K562 (cell line): Measurements from ENCODE around the gene CHCHD6. TPM values are rescaled to one million over a fixed set of nuclear protein-coding genes. Genes with fewer than 3 reads are reported as not detected.

Source experiments
- BRD9 ChIP-seq: fragments of 450-650 bp; IDR thresholded peaks from 2 replicates; pipeline ENCODE4 v1.6.1; 2018; ENCODE audit warnings: low read depth; ENCODE audit not compliant: partially characterized antibody
- CTBP1 ChIP-seq: fragments of 450-650 bp; IDR thresholded peaks from 2 replicates; pipeline ENCODE4 v1.6.1; 2016; ENCODE audit warnings: borderline replicate concordance
- GABPB2 ChIP-seq: fragments of 250-450 bp; sonication (Bioruptor Pico); conservative IDR thresholded peaks from 2 replicates; pipeline ENCODE4 v1.5.1; 2021; ENCODE audit warnings: mild to moderate bottlenecking
- HDAC2 ChIP-seq: fragments of 450-650 bp; IDR thresholded peaks from 2 replicates; pipeline ENCODE4 v1.6.1; 2016; ENCODE audit warnings: mild to moderate bottlenecking
- HMG20A ChIP-seq: fragments of 450-650 bp; formaldehyde crosslinking; conservative IDR thresholded peaks from 2 replicates; pipeline ENCODE4 v1.4.0; 2020; ENCODE audit warnings: mild to moderate bottlenecking, mixed read lengths
- NFRKB ChIP-seq: fragments of 450-650 bp; IDR thresholded peaks from 2 replicates; pipeline ENCODE4 v1.6.1; 2016; ENCODE audit warnings: low read depth
- RBBP5 ChIP-seq: fragments of 200-600 bp; sonication (generic); IDR thresholded peaks from 2 replicates; pipeline ENCODE4 v1.6.1; 2012; ENCODE audit warnings: borderline replicate concordance, mild to moderate bottlenecking, low read length, control low read depth, inconsistent platforms; ENCODE audit not compliant: insufficient read depth, poor library complexity, severe bottlenecking
- RFX7 ChIP-seq: fragments of 250-450 bp; sonication (Bioruptor Pico); IDR thresholded peaks from 2 replicates; pipeline ENCODE4 v1.5.1; 2021; ENCODE audit warnings: mild to moderate bottlenecking
- SRSF9 ChIP-seq: fragments of 200-400 bp; formaldehyde crosslinking; IDR thresholded peaks from 2 replicates; pipeline ENCODE4 v1.6.1; 2017; ENCODE audit warnings: low read depth, low read length, borderline replicate concordance
- YBX1 ChIP-seq: fragments of 450-650 bp; IDR thresholded peaks from 2 replicates; pipeline ENCODE4 v1.7.1; 2016; ENCODE audit warnings: mild to moderate bottlenecking
- ZBED1 ChIP-seq: IDR thresholded peaks from 2 replicates; pipeline ENCODE4 v1.6.1; 2014
- ZFP1 ChIP-seq: fragments of 450-650 bp; formaldehyde crosslinking; IDR thresholded peaks from 2 replicates; pipeline ENCODE4 v1.4.0; 2020; ENCODE audit warnings: mild to moderate bottlenecking, mixed read lengths
- ZNF354B ChIP-seq: fragments of 250-450 bp; sonication (Bioruptor Pico); IDR thresholded peaks from 2 replicates; pipeline ENCODE4 v1.4.0; 2020
- ZNF507 ChIP-seq: conservative IDR thresholded peaks from 2 replicates; pipeline ENCODE4 v1.6.1; 2017; ENCODE audit warnings: missing genetic modification characterization, missing compliant biosample characterization
- ZNF79 ChIP-seq: fragments of 250-450 bp; sonication (Bioruptor Pico); IDR thresholded peaks from 2 replicates; pipeline ENCODE4 v1.4.0; 2020; ENCODE audit warnings: low read depth, mild to moderate bottlenecking, moderate library complexity
- polyA plus RNA-seq, 8 experiments: library from polyadenylated mRNA; depleted of rRNA in 4 of 8; stranded (reverse) in 5 of 8; unstranded in 3 of 8; fragments of >200 nt; fragmentation: Nextera tagmentation in 2 of 8; fragmentation: Illumina TruSeq in 1 of 8; extraction: Ambion mirVana in 2 of 8; extraction: Trizol in 1 of 8; gene quantifications; 2 replicates each; pipeline versions ENCODE4 v1.2.1 to v1.2.3, GENCODE V29; 2011 to 2014; ENCODE audit warnings: inconsistent platforms in 1 of 8, missing spikeins in 1 of 8
- total RNA-seq, 7 experiments: library from RNA; depleted of rRNA in 6 of 7; stranded (reverse); fragments of >200 nt in 6 of 7; fragmentation: Illumina TruSeq in 2 of 7; extraction: Trizol in 2 of 7; gene quantifications; 2 replicates each; pipeline versions ENCODE4 v1.2.1 to v1.2.3, GENCODE V29; 2011 to 2021; ENCODE audit warnings: low replicate concordance in 1 of 7
- TF ChIP-seq, protein P1 (sequence below): fragments of 450-650 bp; IDR thresholded peaks from 2 replicates; pipeline ENCODE4 v1.6.1; 2016; ENCODE audit warnings: antibody characterized with exemption
- TF ChIP-seq, protein P2 (sequence below): fragments of 450-650 bp; IDR thresholded peaks from 2 replicates; pipeline ENCODE4 v1.6.1; 2016; ENCODE audit warnings: mild to moderate bottlenecking
- TF ChIP-seq, protein P3 (sequence below), 2 experiments: fragments of 450-650 bp; conservative IDR thresholded peaks; 2 replicates each; pipeline ENCODE4 v1.6.1; 2017; ENCODE audit warnings: mild to moderate bottlenecking in 2 of 2, moderate library complexity in 2 of 2
- TF ChIP-seq, protein P4 (sequence below), 2 experiments: fragments of 450-650 bp; IDR thresholded peaks; 2 replicates each; pipeline ENCODE4 v1.6.1; 2018; ENCODE audit warnings: mild to moderate bottlenecking in 2 of 2, low read depth in 1 of 2; ENCODE audit not compliant: partially characterized antibody in 2 of 2

Gene CHCHD6
- total and polyA plus RNA-seq, 9 of the 15 experiments (the other 6 are each of a cell fraction or from before 2014, with no cell fraction given): 4.6 to 18.6 (median 10.9) TPM

DNA sequence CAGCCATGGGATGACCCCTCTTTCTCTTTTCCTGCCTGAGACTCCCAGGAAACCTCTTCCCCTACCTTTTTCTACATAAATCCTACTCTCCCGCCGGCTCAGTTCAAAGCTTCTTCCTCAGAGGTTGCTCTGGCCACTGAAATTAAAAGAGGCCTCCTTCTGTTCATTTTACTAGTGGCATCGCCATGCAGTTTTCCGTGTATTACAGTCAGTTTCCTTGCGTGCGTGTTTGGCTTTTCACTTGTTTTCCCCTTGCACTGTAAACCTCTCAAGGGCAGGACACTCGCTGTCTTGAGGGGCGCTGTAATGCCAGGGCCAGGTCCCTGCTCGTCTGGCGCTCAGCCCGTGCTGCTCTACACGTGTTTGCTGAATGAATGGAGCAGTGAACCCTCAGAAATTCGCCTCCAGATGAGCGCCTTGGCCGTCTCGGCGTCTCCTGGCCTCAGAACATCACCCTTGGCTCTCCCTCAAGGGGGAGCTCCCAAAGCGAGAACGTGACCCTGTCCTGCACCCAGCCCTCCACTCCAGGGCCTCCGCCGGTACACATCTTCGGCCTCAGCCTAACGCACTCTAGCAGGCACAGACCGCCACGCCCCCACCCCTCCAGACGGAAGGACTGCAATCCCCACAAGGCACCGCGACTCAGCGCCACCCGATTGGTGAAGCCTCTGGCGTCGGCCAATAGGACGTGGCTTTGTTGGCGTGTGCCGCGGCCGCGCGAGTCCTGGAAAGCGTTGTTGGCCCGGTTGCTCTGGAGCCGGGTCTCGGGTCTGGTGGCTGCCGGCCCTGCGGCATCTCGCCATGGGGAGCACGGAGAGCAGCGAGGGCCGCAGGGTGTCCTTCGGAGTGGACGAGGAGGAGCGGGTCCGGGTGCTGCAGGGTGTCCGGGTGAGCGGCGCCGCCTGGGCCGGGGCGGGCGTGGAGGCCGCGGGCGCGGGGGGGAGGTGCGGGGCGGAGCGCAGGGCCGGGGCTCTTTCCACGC is at the start of gene CHCHD6 (continued):
- no peak for TF ChIP-seq SRSF9
- TF ChIP-seq ZFP1 (CRISPR knock-in tag): no peak
- TF ChIP-seq HDAC2: no peak
- no peak for TF ChIP-seq ZNF354B
- TF ChIP-seq, protein P1, sequence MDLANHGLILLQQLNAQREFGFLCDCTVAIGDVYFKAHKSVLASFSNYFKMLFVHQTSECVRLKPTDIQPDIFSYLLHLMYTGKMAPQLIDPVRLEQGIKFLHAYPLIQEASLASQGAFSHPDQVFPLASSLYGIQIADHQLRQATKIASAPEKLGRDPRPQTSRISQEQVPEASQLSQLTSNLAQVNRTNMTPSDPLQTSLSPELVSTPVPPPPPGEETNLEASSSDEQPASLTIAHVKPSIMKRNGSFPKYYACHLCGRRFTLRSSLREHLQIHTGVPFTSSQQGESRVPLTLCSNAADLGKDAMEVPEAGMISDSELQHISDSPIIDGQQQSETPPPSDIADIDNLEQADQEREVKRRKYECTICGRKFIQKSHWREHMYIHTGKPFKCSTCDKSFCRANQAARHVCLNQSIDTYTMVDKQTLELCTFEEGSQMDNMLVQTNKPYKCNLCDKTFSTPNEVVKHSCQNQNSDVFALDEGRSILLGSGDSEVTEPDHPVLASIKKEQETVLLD: no peak
- TF ChIP-seq NFRKB: no peak
- TF ChIP-seq ZNF507: no peak
- TF ChIP-seq BRD9: no peak
- TF ChIP-seq RBBP5: peak; percentile 55
- TF ChIP-seq YBX1: no peak
- no peak for TF ChIP-seq GABPB2
- TF ChIP-seq, protein P2, sequence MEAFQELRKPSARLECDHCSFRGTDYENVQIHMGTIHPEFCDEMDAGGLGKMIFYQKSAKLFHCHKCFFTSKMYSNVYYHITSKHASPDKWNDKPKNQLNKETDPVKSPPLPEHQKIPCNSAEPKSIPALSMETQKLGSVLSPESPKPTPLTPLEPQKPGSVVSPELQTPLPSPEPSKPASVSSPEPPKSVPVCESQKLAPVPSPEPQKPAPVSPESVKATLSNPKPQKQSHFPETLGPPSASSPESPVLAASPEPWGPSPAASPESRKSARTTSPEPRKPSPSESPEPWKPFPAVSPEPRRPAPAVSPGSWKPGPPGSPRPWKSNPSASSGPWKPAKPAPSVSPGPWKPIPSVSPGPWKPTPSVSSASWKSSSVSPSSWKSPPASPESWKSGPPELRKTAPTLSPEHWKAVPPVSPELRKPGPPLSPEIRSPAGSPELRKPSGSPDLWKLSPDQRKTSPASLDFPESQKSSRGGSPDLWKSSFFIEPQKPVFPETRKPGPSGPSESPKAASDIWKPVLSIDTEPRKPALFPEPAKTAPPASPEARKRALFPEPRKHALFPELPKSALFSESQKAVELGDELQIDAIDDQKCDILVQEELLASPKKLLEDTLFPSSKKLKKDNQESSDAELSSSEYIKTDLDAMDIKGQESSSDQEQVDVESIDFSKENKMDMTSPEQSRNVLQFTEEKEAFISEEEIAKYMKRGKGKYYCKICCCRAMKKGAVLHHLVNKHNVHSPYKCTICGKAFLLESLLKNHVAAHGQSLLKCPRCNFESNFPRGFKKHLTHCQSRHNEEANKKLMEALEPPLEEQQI: no peak
- TF ChIP-seq RFX7 (CRISPR knock-in tag): no peak
- TF ChIP-seq ZBED1: no peak
- TF ChIP-seq, protein P3, sequence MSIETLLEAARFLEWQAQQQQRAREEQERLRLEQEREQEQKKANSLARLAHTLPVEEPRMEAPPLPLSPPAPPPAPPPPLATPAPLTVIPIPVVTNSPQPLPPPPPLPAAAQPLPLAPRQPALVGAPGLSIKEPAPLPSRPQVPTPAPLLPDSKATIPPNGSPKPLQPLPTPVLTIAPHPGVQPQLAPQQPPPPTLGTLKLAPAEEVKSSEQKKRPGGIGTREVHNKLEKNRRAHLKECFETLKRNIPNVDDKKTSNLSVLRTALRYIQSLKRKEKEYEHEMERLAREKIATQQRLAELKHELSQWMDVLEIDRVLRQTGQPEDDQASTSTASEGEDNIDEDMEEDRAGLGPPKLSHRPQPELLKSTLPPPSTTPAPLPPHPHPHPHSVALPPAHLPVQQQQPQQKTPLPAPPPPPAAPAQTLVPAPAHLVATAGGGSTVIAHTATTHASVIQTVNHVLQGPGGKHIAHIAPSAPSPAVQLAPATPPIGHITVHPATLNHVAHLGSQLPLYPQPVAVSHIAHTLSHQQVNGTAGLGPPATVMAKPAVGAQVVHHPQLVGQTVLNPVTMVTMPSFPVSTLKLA (conservative IDR thresholded peaks at IDR 0.05): peak; percentile 65 to 81
- no peak for TF ChIP-seq HMG20A (CRISPR knock-in tag)
- TF ChIP-seq ZNF79 (CRISPR knock-in tag): no peak
- TF ChIP-seq, protein P4, sequence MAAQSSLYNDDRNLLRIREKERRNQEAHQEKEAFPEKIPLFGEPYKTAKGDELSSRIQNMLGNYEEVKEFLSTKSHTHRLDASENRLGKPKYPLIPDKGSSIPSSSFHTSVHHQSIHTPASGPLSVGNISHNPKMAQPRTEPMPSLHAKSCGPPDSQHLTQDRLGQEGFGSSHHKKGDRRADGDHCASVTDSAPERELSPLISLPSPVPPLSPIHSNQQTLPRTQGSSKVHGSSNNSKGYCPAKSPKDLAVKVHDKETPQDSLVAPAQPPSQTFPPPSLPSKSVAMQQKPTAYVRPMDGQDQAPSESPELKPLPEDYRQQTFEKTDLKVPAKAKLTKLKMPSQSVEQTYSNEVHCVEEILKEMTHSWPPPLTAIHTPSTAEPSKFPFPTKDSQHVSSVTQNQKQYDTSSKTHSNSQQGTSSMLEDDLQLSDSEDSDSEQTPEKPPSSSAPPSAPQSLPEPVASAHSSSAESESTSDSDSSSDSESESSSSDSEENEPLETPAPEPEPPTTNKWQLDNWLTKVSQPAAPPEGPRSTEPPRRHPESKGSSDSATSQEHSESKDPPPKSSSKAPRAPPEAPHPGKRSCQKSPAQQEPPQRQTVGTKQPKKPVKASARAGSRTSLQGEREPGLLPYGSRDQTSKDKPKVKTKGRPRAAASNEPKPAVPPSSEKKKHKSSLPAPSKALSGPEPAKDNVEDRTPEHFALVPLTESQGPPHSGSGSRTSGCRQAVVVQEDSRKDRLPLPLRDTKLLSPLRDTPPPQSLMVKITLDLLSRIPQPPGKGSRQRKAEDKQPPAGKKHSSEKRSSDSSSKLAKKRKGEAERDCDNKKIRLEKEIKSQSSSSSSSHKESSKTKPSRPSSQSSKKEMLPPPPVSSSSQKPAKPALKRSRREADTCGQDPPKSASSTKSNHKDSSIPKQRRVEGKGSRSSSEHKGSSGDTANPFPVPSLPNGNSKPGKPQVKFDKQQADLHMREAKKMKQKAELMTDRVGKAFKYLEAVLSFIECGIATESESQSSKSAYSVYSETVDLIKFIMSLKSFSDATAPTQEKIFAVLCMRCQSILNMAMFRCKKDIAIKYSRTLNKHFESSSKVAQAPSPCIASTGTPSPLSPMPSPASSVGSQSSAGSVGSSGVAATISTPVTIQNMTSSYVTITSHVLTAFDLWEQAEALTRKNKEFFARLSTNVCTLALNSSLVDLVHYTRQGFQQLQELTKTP (IDR thresholded peaks at IDR 0.05; ENCODE audit: low read depth in 1 of 2, partially characterized antibody in 2 of 2): peak in 1 of 2 experiments; percentile 81
- TF ChIP-seq CTBP1: peak; percentile 65; the same call in 1 of the 2 replicates
